Ovary (tissue), 10 donors: ENCODE data around the gene TMCO1. TPM values are rescaled to one million over a fixed set of nuclear protein-coding genes. Genes with fewer than 3 reads are reported as not detected.

Experiments used
- DNase-seq, 5 donors: peaks; one replicate each; pipeline ENCODE4 v3.0.0-alpha.2; 2019 to 2020
- H3K27ac ChIP-seq, 2 donors: fragments of 200-600 bp; one replicate each; pipeline versions ENCODE4 v1.5.1 to v1.8.0; 2019 to 2022
- H3K27me3 ChIP-seq: fragments of 200-600 bp; one replicate; pipeline ENCODE4 v1.8.0; 2022
- H3K36me3 ChIP-seq: fragments of 200-600 bp; sonication (generic); one replicate; pipeline ENCODE4 v1.5.1; 2019
- H3K4me1 ChIP-seq: one replicate; pipeline ENCODE4 v1.8.1; 2013; ENCODE audit warnings: mild to moderate bottlenecking, moderate library complexity; ENCODE audit not compliant: insufficient read depth
- H3K4me3 ChIP-seq: fragments of 200-600 bp; sonication (generic); one replicate; pipeline ENCODE4 v1.5.1; 2017
- H3K9me3 ChIP-seq, 2 donors: fragments of 200-600 bp in 1 of 2; sonication (generic) in 1 of 2; one replicate each; pipeline versions ENCODE4 v1.5.1 to v1.8.1; 2013 to 2019; ENCODE audit warnings: mild to moderate bottlenecking in 1 of 2, moderate library complexity in 1 of 2
- CTCF ChIP-seq, 3 donors: fragments of 450-650 bp in 2 of 3; fragments of 200-600 bp in 1 of 3; IDR thresholded peaks; one replicate each; pipeline versions ENCODE4 v1.5.1 to v1.8.0; 2016 to 2022; ENCODE audit warnings: antibody characterized with exemption in 3 of 3, mild to moderate bottlenecking in 1 of 3
- EP300 ChIP-seq: sonication (generic); formaldehyde crosslinking; IDR thresholded peaks from one replicate; pipeline ENCODE4 v1.6.1; 2017; ENCODE audit warnings: antibody characterized with exemption
- POLR2A ChIP-seq: fragments of 450-650 bp; IDR thresholded peaks from one replicate; pipeline ENCODE4 v1.6.1; 2017; ENCODE audit warnings: antibody characterized with exemption, mild to moderate bottlenecking, moderate library complexity
- WGBS, 3 donors: extraction: QIAGEN DNeasy Blood & Tissue Kit in 1 of 3; methylation state at CpG; one replicate each; pipeline versions ENCODE4 v1.1.5 to v1.1.7; 2013 to 2017; 5-methylcytosine and 5-hydroxymethylcytosine counted together
- intact Hi-C, 4 donors: fragments of 100-400 bp; cut with DNase I; formaldehyde crosslinking; loops; one replicate each; pipeline versions ENCODE4 v1.11.0 to v1.15.1; 2022 to 2023
- long read RNA-seq, 3 donors: library from polyadenylated mRNA in 2 of 3; unstranded in 2 of 3; transcript quantifications; one replicate each; pipeline ENCODE4 v2.0.0 and lab custom pipeline, GENCODE V29; 2021 to 2026
- polyA plus RNA-seq, 2 donors: library from polyadenylated mRNA; stranded (reverse); fragments of 200-250 nt in 1 of 2; fragments of 350-450 nt in 1 of 2; fragmentation: Illumina TruSeq in 1 of 2; extraction: RNeasy Lipid Tissue Mini Kit (QIAGEN cat#74804) in 1 of 2; gene quantifications; one replicate each; pipeline ENCODE4 v1.2.3, GENCODE V29; 2013 to 2014
- total RNA-seq, 7 donors: library from RNA; depleted of rRNA in 2 of 7; stranded (reverse); fragments of >200 nt in 2 of 7; fragmentation: NEBNext Ultra II Directional in 3 of 7; extraction: Animal tissue kit (Norgen Biotek cat#: 25700) in 3 of 7; gene quantifications; one replicate each; pipeline versions ENCODE4 v1.1.0 to v1.2.4, GENCODE V29; 2016 to 2023
- donor health status: DM: no; HTN: no; CAD: no; lungs with moderate emphysema.
- donor health status: DM: no; HTN: no; CAD: no.
- donor health status: Bipolar disorder and iron deficiency.
- donor health status: DM: yes; HTN: yes; CAD: no.
- donor health status: DM: no; HTN: no; CAD: no.
- donor health status: DM: yes; HTN: yes; CAD: no.

TMCO1 gene, protein sequence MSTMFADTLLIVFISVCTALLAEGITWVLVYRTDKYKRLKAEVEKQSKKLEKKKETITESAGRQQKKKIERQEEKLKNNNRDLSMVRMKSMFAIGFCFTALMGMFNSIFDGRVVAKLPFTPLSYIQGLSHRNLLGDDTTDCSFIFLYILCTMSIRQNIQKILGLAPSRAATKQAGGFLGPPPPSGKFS
- total RNA-seq: 10 to 100 TPM; 38.5 to 77.7 (median 58.5) TPM
- polyA plus RNA-seq: 100 to 1,000 TPM in 1 of 2 donors, 10 to 100 TPM in 1; 60.5 to 142 TPM
- long read RNA-seq, donor 1, full-length matches to known transcripts: 116 of 127 reads
- long read RNA-seq, donor 1, partial matches to known transcripts: 1 of 127 reads
- long read RNA-seq, donor 1, other reads (novel, unspliced or antisense): 10 of 127 reads
- long read RNA-seq, donor 2, full-length matches to known transcripts: 26 of 69 reads
- long read RNA-seq, donor 2, partial matches to known transcripts: 43 of 69 reads
- long read RNA-seq, donor 2, other reads (novel, unspliced or antisense): 0 of 69 reads
- long read RNA-seq, donor 3, full-length matches to known transcripts: 77 of 79 reads
- long read RNA-seq, donor 3, partial matches to known transcripts: 0 of 79 reads
- long read RNA-seq, donor 3, other reads (novel, unspliced or antisense): 2 of 79 reads

DNA sequence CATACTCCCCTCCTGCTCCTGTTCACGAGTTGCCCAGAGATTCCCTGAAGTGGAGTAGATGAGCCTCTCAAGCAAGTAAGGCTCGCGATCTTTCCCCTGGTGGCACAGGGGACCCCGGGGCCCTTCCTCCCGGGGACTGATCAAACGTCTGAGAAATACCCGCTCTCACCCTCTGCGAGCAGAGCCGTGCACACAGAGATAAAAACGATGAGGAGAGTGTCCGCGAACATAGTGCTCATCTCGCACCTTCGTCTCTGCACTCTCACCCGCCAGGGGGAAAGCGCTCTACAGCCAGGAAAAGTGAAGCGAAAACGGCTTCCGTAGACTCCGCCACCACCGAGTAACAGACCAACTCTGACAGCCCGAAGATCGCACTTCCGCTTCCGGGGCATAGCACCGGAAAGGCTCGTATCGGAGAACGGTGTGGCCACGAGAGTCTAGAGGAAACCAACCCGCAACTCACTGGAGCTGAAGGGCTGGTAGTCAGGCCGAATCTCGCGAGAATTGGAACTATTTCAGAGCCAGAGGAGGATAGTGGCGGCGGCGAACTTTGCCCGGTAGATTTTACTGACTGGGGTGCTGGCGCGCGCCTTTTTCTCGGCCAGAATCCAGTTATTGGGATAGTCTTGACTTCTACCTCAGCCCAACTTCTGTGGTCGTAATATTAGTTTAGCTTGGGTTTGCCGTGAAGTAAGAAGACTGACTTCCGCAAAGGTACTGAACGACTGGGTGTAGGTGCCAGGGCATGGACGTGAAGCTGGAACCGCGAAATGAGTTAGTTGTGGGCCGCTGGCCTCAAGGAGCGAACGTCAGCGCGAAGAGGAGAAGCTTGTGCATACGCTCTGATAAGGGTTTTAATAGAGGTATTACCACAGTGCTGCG lies at the start of gene TMCO1:
Gene TMCO1 (minus strand): TSS at position 356 of the 882 bp plus-strand sequence. CDS start 117 bp downstream, at position 239.
- Histone ChIP-seq H3K9me3 (no peaks in the 10 kb centered on the region), H3K27ac (peak within 1 kb of the TSS; percentile 1 to 78), H3K4me1 (peaks cover 7% of the 10 kb centered on the region), H3K27me3 (no peaks in the 10 kb centered on the region), H3K36me3 (no peaks in the 10 kb centered on the region), H3K4me3 (peak within 1 kb of the TSS; percentile 60)
- intact Hi-C loops: loop anchor here in 2 of 4 donors (10.0 kb wide), 2 partner anchors 56 to 146 kb away; partner anchors contain the start of gene UCK2 (in 1 of the 2)
- no peak for TF ChIP-seq EP300
- TF ChIP-seq POLR2A: peak; percentile 45
- TF ChIP-seq CTCF (IDR thresholded peaks at IDR 0.05): no peak
- WGBS, 3 donors: 0 to 1% (median 1%) methylated on average over 51 to 56 of the region's 56 CpGs
- DNase-seq: peak; percentile 91 to 94 (median 92)

DNA sequence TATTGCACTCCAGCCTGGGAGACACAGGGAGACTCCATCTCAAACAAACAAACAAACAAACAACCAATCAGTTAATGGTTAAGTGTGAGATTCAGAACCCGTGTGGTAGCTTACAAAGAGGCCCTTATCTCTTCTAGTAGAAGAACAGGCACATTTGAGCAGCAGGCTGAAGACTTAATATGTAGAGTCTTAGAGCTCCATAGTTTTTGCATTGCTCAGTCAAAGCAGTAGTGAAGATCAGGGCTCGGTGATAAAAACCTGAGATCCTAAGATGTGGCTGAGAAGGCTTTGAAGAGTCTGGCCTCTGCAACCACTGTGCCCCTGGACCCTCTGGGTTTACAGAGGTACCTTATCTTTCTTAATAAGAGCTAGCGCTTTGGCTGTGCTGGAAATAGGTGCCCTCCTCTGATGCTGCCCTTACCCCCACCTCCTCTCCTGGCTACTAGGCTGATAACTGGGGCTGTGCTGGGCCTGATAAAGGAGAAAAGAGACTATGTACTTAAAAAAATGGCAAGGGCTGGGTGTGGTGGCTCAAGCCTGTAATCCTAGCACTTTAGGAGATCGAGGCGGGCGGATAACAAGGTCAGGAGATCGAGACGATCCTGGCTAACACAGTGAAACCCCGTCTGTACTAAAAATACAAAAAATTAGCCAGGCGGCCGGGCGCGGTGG lies 48.3 kb upstream of the TMCO1 start:
- H3K4me1 ChIP-seq: no peaks in the 10 kb centered on the region
- intact Hi-C loops: no loop called here
- WGBS, 3 donors: 80 to 83% (median 82%) methylated on average over 13 of the region's 13 CpGs
- no peaks in the 10 kb centered on the region for H3K36me3 ChIP-seq
- H3K27me3 ChIP-seq: no peaks in the 10 kb centered on the region
- H3K27ac ChIP-seq: no peak overlapping the region
- H3K4me3 ChIP-seq: no peak overlapping the region
- no peak for DNase-seq
- no peak for TF ChIP-seq POLR2A
- TF ChIP-seq EP300: no peak
- no peak for TF ChIP-seq CTCF (IDR thresholded peaks at IDR 0.05)
- H3K9me3 ChIP-seq: no peaks in the 10 kb centered on the region

GRCh38 chr1:165816157-165816556 lies 47.5 kb upstream of the TMCO1 start:
- Histone ChIP-seq H3K4me3 (no peak overlapping the region), H3K4me1 (no peaks in the 10 kb centered on the region), H3K9me3 (no peaks in the 10 kb centered on the region), H3K36me3 (no peaks in the 10 kb centered on the region), H3K27ac (no peak overlapping the region), H3K27me3 (no peaks in the 10 kb centered on the region)
- DNase-seq: no peak
- WGBS, 3 donors: 41 to 67% (median 50%) methylated on average over 3 of the region's 3 CpGs
- intact Hi-C loops: no loop called here
- no peak for TF ChIP-seq EP300
- no peak for TF ChIP-seq CTCF (IDR thresholded peaks at IDR 0.05)
- no peak for TF ChIP-seq POLR2A

- Histone ChIP-seq H3K27me3 (no peaks in the 10 kb centered on the region), H3K4me3 (no peak overlapping the region), H3K4me1 (no peaks in the 10 kb centered on the region), H3K36me3 (no peaks in the 10 kb centered on the region), H3K27ac (no peak overlapping the region), H3K9me3 (no peaks in the 10 kb centered on the region)
- no peak for TF ChIP-seq CTCF (IDR thresholded peaks at IDR 0.05)
- no peak for TF ChIP-seq POLR2A
- TF ChIP-seq EP300: no peak
- no peak for DNase-seq
- intact Hi-C loops: no loop called here
- 17 to 39% (median 21%) methylated on average over 3 of the region's 3 CpGs for WGBS, 3 donors
These were observed 47.1 kb upstream of the TMCO1 start for GRCh38 chr1:165815725-165816124.
